Dermis blood vessel endothelial cell (primary cell): ENCODE measurements around the gene CDKAL1. TPM values are rescaled to one million over a fixed set of nuclear protein-coding genes. Genes with fewer than 3 reads are reported as not detected.

Experiments
- DNase-seq: peaks from one replicate; pipeline ENCODE4 v3.0.0; 2010
- total RNA-seq: library from RNA; depleted of rRNA; stranded (reverse); fragments of >200 nt; gene quantifications from 2 replicates; pipeline ENCODE4 v1.2.3, GENCODE V29; 2014

The CDKAL1 gene
- total RNA-seq, 1 donor from 2014 or later = 28.1 TPM

- DNase-seq = no peak
These were observed 589.5 kb downstream of the CDKAL1 start for GRCh38 chr6:21123507-21124436.

DNA sequence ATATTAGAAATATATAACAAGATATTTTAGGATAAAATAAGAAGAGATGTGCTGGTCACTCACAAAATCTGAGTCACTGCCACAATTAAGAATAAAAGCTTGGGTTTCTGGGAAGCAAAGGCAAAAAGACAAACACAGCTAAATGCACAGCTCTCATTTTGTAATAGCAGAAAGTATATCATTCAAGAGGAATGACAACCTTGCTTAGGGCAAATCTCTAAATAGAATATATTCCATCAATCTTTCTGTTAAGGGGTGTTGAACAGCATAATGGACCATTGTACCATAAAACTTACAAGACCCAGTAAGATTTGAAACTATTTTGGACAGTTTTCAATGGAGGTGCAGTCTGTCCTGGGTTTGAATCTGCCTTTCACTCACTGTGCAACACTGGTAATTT lies 594.3 kb downstream of the CDKAL1 start:
- no peak for DNase-seq

GRCh38 chr6:21131406-21131805 lies 597.1 kb downstream of the CDKAL1 start:
- no peak for DNase-seq

DNA sequence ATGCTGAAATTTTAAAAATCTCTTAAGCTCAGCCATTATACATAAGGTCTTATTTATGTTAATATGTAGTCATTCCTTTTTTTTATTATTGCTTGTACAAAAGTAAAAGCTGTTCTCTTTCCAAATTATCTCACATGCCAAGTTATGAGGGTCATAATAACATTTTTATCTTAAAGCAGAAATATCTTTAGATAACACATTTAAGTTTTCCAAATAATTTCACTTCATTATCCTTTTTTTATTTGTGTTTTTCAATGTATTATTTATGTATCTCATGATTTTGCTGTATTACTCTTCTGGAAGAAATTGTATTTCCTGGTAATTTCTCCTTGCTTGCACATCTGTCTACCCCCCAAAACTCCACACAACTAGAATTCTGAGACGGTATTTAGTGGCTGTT lies 598.2 kb downstream of the CDKAL1 start:
- no peak for DNase-seq

DNA sequence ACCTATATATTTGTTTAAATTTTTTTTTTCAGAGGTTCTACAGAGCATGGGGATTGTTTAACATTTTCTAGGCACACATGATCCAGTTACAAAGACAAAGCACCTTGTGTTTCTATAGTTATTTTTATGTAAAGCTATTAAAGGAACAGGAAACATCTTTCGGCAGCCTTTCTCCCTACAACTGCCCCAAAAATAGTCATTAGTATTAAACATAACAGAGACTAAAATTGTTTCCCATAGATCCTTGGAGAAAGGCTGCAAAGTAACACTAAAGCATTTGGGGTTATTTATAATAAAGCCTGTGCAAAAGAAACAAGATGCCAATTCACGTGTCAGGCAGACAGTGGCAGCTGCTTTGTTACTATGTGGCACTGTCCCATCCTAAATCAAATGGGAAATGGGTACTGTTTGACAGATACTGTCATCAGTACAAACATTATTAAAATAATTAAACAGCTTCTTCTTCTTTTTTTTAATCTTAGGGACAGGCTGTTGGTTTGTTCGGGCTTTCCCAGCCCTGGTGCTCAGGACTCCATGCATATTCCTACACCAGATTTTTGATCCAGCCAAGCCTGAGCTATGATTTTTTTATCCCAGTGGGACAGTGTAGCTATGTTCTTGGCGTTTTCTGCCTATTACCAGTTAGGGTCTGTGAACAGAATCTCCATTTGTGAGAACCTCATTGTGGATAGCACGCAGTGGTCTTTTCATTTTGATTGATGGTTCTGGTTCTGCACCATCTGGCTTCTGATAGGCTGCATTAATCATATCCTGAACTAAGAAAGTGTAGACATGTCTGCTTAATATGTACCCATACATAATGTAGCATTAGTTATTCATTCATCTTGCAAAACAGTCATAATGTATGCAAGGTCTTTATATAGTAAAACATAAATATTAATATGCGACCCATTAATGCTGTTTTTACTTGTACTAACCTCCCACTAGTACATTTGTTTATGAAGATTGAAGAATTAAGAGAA lies 598.9 kb downstream of the CDKAL1 start:
- peak; percentile 13 for DNase-seq

DNA sequence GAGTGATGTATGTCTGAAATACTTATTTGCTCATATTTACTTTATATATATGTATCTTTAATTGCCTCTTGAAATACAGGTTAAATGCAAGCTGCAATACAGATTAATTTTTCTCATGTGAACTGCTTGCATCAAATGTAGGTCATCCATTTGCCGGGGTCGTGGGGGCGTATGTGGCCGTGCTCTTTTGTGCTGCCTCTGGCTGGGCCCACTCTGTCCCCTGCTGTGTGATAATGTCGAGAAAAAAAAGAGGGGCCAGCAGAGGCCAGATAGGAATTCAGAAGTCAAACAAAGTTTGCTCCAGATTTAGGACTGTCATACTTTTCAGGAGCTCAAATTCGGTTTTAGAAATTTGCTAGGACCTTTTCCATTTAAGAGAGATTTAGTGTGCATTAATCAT lies 599.6 kb downstream of the CDKAL1 start:
- DNase-seq = no peak

DNA sequence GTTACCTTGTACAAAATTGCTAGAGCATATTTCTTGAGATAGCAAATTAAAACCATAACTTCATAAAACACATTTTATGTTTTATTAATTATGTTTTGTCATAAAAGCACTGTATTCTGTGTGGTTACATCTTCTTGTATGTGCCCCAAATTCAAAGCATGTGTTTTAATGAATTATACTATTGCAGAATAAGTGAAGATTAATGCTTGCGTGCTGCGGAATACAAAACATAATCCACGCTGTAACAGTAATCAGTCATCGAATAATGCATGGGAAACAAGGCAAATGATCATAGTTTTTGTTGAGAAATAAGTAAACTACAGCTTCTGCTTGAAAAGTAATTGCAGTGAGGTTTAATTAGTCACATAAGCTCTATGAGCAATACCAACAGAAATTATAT lies 600.1 kb downstream of the CDKAL1 start:
- no peak for DNase-seq

- DNase-seq = no peak
These were observed 601.3 kb downstream of the CDKAL1 start for GRCh38 chr6:21135484-21136013.

DNA sequence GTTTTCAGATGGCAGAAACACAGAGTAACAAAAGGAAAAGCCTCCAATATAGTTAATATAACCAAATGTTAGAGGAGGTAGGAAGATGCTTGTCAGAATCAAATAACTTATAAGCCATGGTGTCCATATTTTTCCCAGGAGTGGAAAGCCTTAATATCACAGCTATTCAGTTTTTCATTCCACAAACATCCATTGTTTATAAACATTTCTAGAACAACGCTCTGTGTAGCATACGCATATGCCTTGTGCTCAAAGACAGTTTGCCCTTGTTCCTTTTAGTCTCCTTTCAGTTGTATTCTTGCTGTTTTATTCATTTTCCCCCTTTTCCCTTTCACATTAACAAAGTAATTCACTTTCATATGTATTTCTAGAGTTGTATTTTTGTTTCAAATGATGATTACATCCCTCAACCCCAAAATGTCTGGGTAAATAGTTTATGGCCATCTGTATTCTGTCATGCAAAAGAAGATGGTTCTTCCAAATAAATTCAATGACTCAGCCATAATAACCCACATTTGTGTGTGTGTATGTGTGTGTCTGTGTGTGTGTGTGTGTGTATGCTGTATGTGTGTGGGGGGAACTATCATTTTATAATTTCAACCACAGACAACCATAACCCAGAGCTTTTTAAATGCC lies 603.6 kb downstream of the CDKAL1 start:
- no peak for DNase-seq

DNA sequence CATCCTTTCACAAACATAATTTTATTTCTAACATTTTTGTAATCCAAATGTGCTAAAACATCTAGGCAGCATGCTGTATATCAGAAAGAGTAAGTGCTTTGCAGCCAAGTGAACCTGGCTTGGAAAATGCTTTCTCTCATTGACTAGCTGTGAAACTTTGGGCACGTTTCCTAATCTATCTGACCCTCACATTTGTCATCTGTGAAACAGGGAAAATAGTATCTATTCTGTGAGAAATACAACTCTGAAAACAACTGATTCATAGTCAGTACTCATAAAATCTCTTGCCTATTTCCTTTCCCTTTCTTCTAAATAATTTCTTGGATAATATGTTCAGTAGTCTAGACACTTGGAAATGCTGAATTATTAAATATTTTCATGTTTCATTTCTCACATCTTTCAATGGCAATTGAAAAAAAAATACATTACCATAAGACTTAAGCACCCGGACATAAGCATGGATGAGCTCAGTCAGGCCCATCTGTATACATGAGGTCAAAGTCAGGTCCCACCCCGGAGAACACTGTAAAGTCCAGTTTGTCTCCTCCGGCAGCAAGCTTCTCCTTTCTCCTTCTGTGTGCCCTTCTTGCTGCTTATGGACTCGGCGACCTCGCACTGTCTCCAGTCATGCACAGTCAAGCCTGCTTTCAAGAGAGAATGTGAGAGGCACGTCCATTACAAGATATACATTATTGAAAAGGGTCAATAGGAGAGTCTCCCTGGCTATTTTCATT lies 604.2 kb downstream of the CDKAL1 start:
- DNase-seq = no peak

DNA sequence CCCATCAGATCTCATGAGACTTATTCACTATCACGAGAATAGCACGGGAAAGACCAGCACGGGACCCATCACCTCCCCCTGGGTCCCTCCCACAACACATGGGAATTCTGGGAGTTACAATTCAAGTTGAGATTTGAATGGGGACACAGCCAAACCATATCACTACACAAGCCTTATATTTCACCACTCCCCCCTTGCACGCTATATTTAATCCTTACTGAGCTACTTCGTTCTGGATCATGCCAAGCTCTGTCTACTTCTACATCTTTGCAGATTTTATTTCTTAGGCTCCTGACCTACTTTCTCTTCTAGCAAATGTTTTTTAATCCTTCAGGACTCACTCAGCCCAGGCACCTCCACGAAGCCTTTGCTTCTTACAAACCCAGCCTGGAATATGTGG lies 606.7 kb downstream of the CDKAL1 start:
- no peak for DNase-seq

DNA sequence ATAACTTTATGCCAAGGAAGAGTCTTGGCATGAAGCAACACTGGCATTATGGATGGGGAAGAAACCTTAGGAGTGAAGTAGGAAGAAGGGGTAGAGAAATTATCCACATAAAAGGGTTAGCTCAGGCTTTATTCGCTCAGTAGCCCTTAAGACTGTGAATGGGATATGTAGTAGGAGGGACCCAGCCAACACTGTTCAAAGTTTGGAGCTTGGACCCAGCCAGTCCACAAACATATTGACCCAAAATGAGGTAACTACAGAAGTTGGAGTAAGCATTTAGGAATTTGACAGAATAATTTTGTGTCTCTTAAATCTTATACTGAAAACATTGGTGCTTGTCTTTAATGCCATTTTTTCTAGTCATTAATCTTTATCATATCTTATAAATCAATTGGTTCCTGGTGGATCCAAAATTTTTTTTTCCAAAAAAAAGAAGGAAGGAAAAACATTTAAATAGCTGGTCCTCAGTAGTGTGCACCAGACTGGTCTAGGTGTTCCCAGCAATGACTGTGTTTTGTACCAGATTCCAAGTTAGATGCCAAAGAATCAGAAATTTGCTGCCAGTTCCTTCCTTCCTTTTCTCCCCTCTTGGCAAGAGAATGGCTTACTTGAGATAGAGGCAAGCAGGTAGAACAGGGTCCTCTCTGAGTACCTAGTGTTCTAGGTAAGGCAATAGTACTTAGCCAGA lies 607.5 kb downstream of the CDKAL1 start:
- no peak for DNase-seq

DNA sequence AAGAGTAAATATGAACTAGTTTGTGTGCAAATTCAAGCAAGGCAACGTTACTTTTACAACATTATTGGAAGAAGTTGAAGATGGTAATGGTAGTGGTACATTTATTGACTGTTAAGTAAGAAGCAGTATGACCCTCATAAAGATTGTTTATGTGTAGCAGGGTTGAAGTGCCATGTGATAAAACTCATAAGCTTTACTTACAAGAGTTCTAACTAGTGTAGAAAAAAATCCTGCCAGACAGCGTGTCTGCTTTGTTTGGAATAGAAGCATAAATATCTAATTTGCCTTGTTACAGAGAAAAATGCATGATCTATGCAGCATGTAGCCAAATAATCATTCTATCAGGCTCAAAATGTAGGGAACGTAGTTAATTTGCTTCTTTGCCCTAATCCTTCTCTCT lies 608.5 kb downstream of the CDKAL1 start:
- no peak for DNase-seq

GRCh38 chr6:21143645-21144044 lies 609.4 kb downstream of the CDKAL1 start:
- no peak for DNase-seq

DNA sequence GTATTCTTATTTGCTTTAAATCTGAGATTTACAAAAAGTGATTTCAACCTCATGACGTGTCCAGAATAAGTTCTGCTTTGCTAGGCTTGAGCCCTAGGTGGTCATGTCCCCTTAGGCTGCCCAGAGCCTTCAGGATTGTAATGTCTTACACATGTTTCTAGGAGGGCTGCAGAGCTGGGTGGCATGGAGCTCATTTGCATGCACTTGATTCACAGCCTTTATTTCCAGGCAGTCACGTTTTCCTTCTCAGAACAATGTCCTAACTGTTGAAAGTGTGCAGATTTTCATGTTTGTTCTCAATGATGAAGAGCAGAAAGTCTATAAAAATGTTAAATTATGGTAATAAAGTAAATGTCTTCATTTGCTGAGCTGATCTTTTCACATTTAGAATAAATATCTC lies 610.7 kb downstream of the CDKAL1 start:
- DNase-seq = no peak

GRCh38 chr6:21147995-21148394 lies 613.7 kb downstream of the CDKAL1 start:
- no peak for DNase-seq

- no peak for DNase-seq
These were observed 615.2 kb downstream of the CDKAL1 start for GRCh38 chr6:21149470-21149869.

- no peak for DNase-seq
These were observed 616.4 kb downstream of the CDKAL1 start for GRCh38 chr6:21150667-21151066.

DNA sequence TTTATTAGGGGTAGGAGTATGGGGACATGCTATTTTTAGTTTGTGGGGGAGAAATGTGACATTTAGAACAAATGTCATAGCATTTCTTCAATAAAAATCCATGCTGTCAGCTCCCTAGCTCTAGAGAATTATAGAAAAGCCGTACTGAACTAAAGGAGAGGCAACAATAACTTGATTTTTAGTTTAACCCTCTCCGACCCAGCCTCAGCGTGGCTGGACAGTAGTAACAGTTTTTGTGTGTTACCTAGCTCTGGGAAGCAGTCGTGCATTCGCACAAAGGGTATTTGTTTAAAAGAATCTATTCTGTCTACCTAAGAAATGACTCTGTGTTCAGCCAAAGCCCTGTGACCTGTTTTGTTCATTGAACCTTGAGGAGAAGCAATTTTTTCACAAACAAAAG lies 616.9 kb downstream of the CDKAL1 start:
- DNase-seq = no peak

DNA sequence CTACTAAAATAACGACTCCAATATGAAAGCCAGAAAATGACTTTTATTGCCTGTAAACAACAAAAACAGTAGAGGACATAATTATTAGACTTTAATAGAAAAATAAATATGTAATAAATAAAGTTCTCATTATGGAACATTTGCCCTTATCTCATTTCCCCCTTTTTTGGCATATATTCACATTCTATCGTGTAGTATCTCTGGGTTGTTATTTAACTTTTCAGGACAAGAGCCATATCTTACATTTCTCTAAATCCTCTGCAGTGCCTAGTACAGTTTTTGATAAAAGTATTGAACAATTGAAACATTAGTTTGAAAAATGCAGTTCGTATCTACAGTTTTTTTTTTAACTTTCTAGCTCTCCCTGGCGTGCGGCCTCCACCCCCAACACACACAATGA lies 617.3 kb downstream of the CDKAL1 start:
- DNase-seq = no peak

DNA sequence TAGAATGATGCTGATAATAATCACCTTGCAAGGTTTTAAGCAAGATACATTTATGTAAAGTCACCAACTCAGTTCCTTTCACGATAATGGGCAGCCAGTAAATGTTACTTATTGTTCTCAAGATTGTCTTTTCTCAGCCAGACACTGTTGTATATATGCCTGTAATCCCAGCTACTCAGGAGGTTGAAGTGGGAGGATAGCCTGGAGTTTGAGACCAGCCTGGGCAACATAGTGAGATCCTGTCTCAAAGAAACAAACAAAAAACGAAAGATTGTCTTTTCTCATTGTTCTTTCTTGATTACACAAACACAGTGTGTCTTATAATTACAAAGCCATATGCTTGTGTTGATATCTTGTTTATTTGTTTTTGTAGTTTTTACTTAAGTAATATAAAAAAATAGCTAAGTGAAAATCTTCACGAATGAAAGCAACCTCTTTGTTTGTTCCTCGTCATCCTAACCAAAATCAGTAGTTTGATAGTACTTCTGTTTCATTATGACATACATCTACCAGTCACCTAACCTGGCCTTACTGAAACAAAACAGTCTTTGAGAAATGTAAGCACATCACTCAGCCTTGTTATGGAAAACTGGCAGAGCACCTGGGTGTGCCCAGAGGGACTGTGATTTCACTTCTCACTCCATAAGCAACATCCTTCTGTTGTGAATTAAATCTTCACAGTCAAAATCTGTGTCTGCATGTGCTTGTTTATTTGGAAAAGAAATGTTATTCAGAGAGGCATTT lies 623.1 kb downstream of the CDKAL1 start:
- DNase-seq = no peak
